Skin epidermis (tissue), 12 donors: ENCODE results near the gene NOS3.

Experiments
- H3K27ac ChIP-seq, 21 experiments: fragments of 200-600 bp; sonication (generic) in 11 of 21; one replicate each; pipeline ENCODE4 v1.5.0; 2020; ENCODE audit warnings: mild to moderate bottlenecking in 3 of 21, inconsistent platforms in 2 of 21, moderate library complexity in 2 of 21
- H3K4me3 ChIP-seq, 7 experiments: fragments of 200-600 bp; sonication (generic) in 2 of 7; one replicate each; pipeline ENCODE4 v1.5.0; 2020; ENCODE audit warnings: inconsistent platforms in 2 of 7, mild to moderate bottlenecking in 2 of 7, moderate library complexity in 1 of 7

The NOS3 gene

GRCh38 chr7:150951181-150951520 lies 39.7 kb upstream of the NOS3 start:
- Histone ChIP-seq H3K27ac (no peak overlapping the region), H3K4me3 (no peak overlapping the region)

DNA sequence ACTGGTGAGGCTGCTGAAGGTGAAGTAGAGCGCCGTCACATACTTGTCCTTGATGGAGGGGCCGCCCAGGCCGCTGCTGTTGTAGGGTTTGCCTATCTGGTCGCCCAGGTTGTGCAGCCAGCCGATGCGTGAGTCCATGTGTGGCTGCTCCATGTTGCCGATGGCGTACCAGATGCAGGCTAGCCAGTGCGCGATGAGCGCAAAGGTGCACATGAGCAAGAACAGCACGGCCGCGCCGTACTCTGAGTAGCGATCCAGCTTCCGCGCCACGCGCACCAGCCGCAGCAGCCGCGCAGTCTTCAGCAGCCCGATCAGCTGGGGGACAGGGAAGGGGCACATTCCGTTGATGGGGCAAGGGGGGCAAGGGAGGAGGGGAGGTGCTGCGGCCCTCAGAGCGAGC lies 39.3 kb upstream of the NOS3 start:
- no peak overlapping the region for H3K27ac ChIP-seq
- H3K4me3 ChIP-seq = no peak overlapping the region

- no peak overlapping the region for H3K4me3 ChIP-seq
- no peak overlapping the region for H3K27ac ChIP-seq
Observed at GRCh38 chr7:150952331-150953050, 38.3 kb upstream of the NOS3 start.

DNA sequence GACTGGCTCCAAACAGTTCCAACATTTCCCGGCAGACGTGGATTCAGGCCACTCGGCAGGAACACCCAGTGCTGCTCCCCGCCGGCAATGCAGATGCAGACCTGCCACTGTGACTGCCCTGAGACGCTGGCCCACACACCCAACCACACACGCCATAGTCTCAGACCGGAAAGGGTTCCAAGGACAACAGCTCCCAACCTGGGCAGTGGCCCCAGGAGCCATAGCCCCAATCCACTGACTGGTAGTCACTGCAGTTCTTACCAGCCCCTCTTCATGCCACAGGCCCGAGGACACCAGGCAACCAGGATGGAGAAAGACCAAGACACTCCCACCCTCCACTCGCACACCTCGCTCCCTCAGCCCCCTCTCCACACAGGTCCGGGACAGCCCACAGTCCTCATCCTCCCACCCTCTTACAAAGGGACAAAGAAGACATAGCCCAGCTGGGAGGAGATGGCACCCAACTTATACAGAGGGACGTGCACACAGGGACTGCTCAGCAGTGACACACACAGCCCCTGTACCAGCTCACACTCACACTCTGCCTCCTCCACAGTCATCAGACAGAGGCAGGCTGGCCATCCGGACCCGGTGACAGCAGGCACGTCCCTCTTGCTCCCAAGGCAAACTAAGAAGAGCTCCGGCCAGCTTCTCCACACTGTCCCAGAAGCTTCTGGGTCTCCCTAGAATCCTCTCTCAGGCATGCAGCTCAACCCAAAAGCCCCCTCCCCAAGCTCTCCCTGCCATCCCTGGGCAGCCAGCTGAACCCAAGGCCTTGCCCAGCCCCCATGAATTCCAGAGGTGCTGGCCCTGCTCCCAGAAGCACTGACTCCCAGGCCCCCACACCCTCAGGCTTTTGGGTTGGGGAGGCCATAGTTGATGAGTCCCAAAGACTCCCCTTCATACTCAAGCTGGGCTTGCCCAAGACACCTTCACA lies 37.5 kb upstream of the NOS3 start:
- no peak overlapping the region for H3K4me3 ChIP-seq
- H3K27ac ChIP-seq = no peak overlapping the region

GRCh38 chr7:150954201-150954985 lies 36.4 kb upstream of the NOS3 start:
- no peak overlapping the region for H3K4me3 ChIP-seq

DNA sequence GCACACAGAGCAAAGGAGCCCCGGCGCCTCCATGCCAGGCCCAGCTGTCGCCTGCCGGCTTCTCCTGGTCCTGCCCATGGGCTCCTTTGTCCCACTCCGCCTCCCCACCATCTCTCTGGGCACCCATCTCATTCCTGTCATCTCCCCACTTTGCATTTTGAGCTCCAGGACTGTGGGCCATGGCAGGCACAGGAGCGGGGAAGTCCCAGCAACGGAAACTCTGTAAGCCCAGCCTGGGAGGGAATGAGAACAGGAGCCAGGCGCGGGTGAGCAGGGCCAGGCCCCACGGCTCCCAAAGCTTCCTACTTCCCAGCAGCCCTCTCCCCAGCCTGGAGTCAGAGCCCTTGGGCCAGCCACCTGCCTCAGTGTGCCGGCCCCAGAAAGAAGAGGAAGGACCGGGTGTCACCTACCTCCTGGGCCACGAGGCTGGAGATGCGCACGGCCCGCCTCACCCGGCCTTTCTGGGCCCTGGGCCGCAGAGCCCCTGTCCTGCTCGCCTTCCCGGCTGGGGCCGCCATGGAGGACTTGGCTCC lies 35.8 kb upstream of the NOS3 start:
- no peak overlapping the region for H3K27ac ChIP-seq
- H3K4me3 ChIP-seq = no peak overlapping the region

More at GRCh38 chr7:150954201-150954985, 36.4 kb upstream of the NOS3 start:
- no peak overlapping the region for H3K27ac ChIP-seq

DNA sequence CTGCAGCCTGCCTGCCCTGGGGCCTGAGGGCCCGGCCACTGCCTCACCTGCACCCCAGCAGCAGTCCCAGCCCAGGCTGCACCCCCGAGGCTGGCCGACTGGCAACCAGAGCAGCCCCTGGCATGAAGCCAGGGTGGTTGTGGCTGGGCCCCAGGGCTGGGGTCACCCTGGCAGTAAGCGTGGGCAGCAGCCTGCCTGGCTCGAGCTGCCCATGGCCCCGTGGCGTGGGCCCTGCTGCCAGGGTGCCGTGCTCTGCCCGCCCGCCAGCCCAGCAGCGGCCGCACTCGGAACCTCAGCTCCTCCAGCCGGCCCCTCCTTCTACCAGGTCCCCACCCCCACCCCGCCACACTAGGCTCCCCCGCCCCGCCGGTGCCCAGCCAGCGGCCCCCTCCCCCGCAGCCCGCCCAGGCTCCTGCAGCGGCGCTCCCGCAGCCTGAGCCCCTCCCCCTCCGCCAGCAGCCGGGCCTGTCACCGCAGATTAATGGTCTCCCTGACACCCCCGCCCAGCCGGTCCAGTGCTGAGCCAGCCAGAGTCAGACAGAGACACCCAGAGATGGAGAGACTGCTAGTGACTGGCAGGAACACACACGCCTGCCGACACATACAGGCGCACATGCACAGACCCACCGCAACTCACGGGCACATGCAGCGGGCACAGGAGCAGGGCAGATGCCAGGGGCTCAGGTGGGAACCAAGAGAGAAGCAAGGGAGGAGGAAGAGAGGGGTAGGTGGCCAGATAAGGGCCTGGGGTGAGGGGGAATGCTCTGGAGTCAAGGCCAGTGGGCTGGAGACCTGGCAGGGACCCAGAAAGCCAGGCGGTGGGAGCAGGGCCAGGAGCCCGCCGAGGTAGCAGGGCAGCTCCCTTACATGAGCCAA lies 35.1 kb upstream of the NOS3 start:
- H3K27ac ChIP-seq = no peak overlapping the region
- no peak overlapping the region for H3K4me3 ChIP-seq

DNA sequence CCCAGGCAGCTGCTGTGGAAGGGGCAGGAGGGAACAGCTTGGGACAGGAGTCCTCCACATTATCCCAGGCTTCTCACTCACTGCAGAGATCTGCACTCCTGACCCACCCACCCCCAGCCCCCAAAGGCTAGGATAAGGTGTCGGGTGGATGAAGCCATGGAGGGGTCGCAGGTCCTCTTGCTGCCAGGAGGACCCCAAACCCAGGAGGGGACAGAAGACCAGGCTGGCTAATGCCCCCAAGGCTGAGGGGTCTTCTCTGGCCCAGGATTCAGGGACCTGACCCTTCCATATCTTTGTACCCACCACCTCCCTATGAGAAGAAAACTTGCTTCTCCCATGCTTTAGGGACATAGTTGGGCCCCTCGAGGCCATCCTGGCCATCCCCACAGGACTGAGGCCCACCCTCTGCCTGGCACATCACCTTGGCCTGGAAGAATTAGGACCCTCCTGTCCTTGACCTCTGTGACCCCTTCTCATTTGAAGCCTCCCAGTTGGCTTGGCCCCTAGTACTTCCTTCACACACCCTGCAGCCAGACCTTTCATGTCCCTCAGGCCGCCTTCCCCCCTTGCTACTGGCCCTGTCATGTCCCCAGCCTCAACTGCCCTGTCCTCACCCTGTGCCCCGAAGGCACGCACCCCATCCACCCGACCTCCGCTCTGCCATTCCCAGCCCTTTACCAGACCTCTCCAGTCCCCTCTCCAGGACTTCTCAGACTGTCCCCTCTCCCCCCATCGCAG lies 34.3 kb upstream of the NOS3 start:
- H3K27ac ChIP-seq = no peak overlapping the region
- no peak overlapping the region for H3K4me3 ChIP-seq

DNA sequence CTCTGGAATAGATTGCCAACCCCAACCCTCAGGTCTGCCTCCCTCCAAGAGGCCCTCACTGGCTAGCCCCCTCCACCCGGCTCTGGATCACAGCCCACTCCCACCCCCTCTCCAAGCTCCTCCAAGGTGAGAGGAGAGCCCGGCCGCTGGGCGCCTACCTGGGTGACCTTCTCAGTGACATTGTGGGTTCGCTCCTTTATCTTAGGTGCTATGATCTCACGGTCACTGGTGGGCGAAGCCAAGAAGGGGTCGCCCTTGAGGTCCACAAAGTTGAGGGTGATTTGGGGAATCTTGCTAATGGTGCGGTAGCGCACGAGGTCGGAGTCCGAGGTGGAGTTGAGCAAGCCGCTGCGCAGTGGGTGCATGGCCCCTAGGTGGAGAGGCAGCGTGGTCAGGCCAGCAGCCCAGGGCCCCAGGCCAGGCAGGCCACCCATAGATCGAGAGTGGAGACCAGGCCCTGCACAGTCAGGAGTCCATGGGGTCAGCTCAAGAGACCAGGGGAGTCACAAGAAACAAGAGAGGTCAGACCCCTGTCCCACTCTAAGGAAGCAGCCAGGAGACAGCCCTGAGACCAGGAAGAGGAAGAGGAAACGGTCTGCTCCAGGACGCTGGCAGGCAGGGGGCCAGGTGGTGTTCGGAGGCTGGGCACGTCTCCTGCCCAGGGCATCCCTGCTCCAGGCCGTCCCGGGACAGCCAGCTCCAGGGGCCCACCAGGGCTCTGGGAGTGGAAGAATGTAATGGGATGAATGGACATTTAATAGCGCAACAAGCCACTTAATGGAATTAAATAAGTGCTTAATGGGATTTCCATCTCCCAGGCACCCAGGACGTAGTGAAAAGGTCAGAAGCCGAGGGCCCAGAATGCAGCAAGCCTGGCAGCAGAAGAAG lies 33.4 kb upstream of the NOS3 start:
- Histone ChIP-seq H3K27ac (no peak overlapping the region), H3K4me3 (no peak overlapping the region)

- no peak overlapping the region for H3K4me3 ChIP-seq
- no peak overlapping the region for H3K27ac ChIP-seq
Observed at GRCh38 chr7:150958062-150958552, 32.7 kb upstream of the NOS3 start.

DNA sequence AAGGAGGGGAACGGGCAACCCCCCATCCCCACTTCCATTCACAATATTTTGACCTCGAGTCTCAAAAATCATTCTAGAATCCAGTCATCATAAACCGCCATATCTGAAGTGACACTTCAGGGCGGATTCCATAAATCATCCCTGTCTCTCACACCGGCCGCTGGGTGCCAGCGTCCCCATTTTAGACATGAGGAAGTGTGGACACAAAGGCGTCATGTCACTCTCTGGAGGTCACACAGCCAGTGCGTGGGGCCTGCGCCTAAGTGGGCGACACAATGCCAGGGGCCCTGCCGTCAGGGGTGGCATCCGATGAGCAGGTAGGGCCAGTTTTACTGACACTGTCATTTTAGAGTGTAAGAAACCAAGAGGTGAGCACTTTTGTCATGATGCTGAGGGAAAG lies 32.2 kb upstream of the NOS3 start:
- no peak overlapping the region for H3K27ac ChIP-seq

DNA sequence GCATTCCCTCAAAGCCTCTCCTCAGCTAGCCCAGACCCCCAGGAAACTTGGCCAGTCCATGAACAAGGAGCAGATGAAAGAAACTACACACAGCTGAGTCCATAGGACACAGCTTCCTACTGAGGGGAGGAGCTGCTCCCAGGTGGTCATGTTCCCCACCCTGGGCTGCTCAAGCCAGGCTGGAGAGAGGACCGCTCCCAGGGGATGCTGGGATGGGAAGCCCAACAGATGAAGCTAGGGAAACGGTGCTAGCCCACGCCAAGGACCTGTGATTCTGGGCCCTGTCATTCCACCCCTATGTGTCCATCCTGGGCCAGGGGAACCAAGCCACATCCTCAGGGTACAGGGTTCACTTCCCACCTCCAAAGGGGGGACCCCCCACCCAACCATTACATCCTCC lies 31.7 kb upstream of the NOS3 start:
- no peak overlapping the region for H3K4me3 ChIP-seq
- H3K27ac ChIP-seq = no peak overlapping the region

More for the DNA sequence above, 32.2 kb upstream of the NOS3 start:
- no peak overlapping the region for H3K4me3 ChIP-seq

DNA sequence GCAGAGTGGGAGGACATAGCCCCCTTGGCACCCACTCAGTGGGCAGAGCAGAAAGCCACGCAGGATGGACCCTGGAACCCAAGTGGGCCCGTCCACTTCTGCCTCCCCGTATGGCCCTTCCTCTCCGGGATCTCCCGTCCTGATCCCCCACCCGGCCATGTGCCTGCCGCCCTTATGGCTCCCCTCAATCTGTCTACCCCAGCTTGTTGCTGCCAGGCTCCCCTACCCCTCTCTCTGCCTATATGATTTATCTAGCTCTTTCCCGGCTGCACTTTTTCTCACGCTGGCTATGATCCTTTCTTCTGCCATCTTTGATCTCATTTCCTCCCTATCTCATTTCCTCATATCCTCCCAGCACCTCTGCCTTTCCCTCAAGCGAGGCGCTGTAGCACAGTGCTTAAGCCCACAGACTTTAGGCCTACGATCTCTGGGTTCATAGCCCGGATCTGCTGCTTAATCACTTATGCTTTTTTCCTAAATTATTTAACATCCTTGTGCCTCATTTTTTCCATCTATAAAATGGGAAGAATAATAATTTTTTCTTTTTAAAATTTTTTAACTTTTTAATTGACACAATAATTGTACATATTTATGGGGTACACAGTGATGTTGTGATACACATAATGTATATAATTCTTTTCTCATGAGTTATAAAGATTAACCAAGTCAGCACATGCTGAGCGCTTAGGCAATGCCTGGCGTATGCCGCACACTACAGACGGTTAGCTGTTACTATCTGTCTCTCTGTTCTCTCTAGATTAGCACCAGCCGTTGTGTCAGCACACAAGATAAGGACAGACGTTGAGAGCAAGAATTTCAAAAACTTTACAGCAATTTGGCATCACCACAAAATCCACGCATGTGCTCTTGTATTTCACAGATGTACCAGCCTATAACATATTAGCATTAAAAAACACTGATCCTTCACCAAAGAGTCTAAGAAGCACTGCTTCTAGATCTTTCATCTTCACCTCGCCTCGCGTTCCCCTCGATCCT lies 30.8 kb upstream of the NOS3 start:
- Histone ChIP-seq H3K4me3 (no peak overlapping the region), H3K27ac (no peak overlapping the region)

DNA sequence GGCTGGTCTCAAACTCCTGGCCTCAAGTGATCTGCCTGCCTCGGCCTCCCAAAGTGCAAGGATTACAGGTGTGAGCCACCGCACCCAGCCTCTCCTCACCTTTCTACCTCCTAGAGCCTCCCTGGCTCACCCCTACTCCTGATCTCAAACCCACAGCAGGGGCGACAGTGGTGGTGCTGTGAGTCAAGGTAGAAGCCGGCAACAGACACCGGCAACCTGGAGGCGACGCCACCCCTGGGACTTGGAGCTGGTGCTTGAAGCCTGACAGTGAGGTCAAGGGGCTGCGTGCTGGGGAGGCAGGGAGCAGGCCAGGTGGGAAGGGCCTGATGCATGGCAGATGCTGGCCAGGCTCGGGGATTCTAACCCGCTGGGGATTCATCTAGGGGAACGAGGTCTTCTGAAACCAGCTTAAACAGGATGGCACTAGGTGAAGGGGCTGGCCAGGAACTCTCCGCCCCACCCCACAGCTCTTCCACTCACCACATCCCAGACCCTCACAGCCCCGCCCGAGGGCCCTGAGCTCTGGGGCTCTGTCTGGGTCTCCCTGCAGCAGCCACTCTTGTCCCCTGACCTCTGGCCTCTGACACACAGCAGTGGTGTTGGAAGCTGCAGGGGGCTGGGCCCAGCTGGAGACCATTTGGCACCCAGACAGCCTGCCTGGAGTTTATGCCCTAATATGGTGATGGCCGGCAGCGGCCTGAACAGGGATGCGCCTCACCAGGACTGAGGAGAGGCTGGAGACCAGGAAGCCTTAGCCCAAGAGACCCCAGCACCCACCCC lies 29.1 kb upstream of the NOS3 start:
- Histone ChIP-seq H3K27ac (no peak overlapping the region), H3K4me3 (no peak overlapping the region)

- H3K27ac ChIP-seq = no peak overlapping the region
- H3K4me3 ChIP-seq = no peak overlapping the region
Observed at GRCh38 chr7:150962290-150962552, 28.6 kb upstream of the NOS3 start.
